Hippocampal formation (tissue), 2 donors: ENCODE results near the gene LGALS3.

Experiments used
- DNase-seq, 2 donors: peaks; one replicate each; lab custom pipeline; 2025; lab: John Stamatoyannopoulos, UW

Gene LGALS3

GRCh38 chr14:55191203-55192053 lies 62.4 kb downstream of the LGALS3 start, which contains the start of gene DLGAP5:
TSS of gene DLGAP5 (minus strand) at chr14:55191585. CDS start at chr14:55189179, 2,406 bp downstream.
- peak; percentile 92 to 96 for DNase-seq

GRCh38 chr14:55192054-55192621 lies 63.1 kb downstream of the LGALS3 start:
- no peak for DNase-seq

- DNase-seq, result no peak
These were observed 65.8 kb downstream of the LGALS3 start for GRCh38 chr14:55194656-55195355.
